Testis (tissue), 3 donors: ENCODE data around the gene GARIN3. TPM values are rescaled to one million over a fixed set of nuclear protein-coding genes. Genes with fewer than 3 reads are reported as not detected.
A peak's percentile ranks its signal among the peaks of the same experiment; 100 is the strongest.
"Not testable (repeated sequence)": the region's sequence is repeated elsewhere in the genome, so short reads cannot be mapped to it uniquely, and the experiment has no call there.

Experiments
- DNase-seq: peaks from one replicate; pipeline ENCODE4 v3.0.0-alpha.2; 2019
- H3K27ac ChIP-seq, 2 donors: fragments of 200-600 bp; sonication (generic); one replicate each; pipeline ENCODE4 v1.5.1; 2019
- H3K27me3 ChIP-seq: fragments of 200-600 bp; sonication (generic); one replicate; pipeline ENCODE4 v1.5.1; 2019
- H3K36me3 ChIP-seq: fragments of 200-600 bp; sonication (generic); one replicate; pipeline ENCODE4 v1.5.1; 2017; ENCODE audit warnings: low read depth; ENCODE audit errors: missing control alignments
- H3K4me1 ChIP-seq: fragments of 200-600 bp; sonication (generic); one replicate; pipeline ENCODE4 v1.5.1; 2019
- H3K4me3 ChIP-seq, 2 donors: fragments of 200-600 bp; sonication (generic); one replicate each; pipeline ENCODE4 v1.5.1; 2017 to 2019
- H3K9me3 ChIP-seq: fragments of 200-600 bp; sonication (generic); one replicate; pipeline ENCODE4 v1.5.1; 2017
- POLR2A ChIP-seq: fragments of 450-650 bp; IDR thresholded peaks from one replicate; pipeline ENCODE4 v1.6.1; 2017; ENCODE audit warnings: antibody characterized with exemption, mild to moderate bottlenecking, moderate library complexity
- WGBS, 2 donors: methylation state at CpG; one replicate each; pipeline ENCODE4 v1.1.5; 2018; 5-methylcytosine and 5-hydroxymethylcytosine counted together
- intact Hi-C: fragments of 100-400 bp; cut with DNase I; formaldehyde crosslinking; loops from one replicate; pipeline ENCODE4 v1.15.1; 2023; ENCODE audit warnings: low total_unique reads
- polyA plus RNA-seq: library from polyadenylated mRNA; stranded (reverse); fragments of 350-450 nt; fragmentation: Illumina TruSeq; extraction: RNeasy Lipid Tissue Mini Kit (QIAGEN cat#74804); gene quantifications from one replicate; pipeline ENCODE4 v1.2.3, GENCODE V29; 2014; ENCODE audit warnings: low read depth, low replicate concordance; ENCODE audit not compliant: insufficient read depth
- total RNA-seq, 2 donors: library from RNA; depleted of rRNA; stranded (reverse); fragments of >200 nt; gene quantifications; one replicate each; pipeline ENCODE4 v1.2.3, GENCODE V29; 2016
- TF ChIP-seq, protein P1 (sequence below), 3 experiments: fragments of 450-650 bp in 2 of 3; fragments of 200-600 bp in 1 of 3; sonication (generic) in 1 of 3; IDR thresholded peaks; one replicate each; pipeline ENCODE4 v1.5.1; 2016 to 2019; ENCODE audit warnings: antibody characterized with exemption in 3 of 3, mild to moderate bottlenecking in 2 of 3, moderate library complexity in 1 of 3

Gene GARIN3
- total and polyA plus RNA-seq, 3 donors from 2014 or later: 11.5 to 45.6 (median 27.8) TPM

DNA sequence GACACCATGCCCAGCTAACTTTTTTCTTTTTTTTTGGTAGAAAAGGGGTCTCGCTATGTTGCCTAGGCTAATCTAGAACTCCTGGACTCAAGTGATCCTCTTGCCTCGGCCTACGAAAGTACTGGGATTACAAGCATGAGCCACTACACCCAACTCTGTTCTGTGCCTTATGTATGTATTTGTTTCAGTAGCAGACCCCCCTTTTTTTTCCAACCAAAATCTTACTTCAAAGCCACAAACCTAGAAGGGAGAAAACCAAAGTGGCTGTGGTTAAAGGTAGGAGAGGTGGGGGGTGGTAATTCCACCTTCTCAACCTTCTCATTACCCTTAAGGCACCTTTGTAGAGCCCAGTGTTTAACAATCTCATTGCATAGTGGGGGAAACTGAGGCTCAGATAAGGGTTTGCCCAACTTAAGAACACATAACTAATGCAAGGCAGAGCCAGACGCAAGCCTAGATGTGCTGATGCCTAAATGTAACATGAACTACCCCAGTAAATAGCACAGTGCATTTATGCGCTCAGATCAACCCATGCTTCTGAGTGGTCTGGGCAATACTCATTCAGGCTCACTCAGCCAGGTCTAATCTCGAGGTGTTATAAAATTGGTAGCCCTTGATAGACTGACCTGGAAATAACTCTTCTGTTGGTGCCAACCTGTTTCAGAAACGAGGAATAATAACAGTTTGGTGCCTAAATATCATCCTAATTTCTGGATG is 47.6 kb upstream of the GARIN3 start:
- Histone ChIP-seq H3K4me1 (no peaks in the 10 kb centered on the region), H3K4me3 (no peak overlapping the region), H3K36me3 (no peaks in the 10 kb centered on the region), H3K27ac (no peak overlapping the region), H3K9me3 (no peaks in the 10 kb centered on the region), H3K27me3 (no peaks in the 10 kb centered on the region)
- no peak for DNase-seq
- TF ChIP-seq, protein P1, sequence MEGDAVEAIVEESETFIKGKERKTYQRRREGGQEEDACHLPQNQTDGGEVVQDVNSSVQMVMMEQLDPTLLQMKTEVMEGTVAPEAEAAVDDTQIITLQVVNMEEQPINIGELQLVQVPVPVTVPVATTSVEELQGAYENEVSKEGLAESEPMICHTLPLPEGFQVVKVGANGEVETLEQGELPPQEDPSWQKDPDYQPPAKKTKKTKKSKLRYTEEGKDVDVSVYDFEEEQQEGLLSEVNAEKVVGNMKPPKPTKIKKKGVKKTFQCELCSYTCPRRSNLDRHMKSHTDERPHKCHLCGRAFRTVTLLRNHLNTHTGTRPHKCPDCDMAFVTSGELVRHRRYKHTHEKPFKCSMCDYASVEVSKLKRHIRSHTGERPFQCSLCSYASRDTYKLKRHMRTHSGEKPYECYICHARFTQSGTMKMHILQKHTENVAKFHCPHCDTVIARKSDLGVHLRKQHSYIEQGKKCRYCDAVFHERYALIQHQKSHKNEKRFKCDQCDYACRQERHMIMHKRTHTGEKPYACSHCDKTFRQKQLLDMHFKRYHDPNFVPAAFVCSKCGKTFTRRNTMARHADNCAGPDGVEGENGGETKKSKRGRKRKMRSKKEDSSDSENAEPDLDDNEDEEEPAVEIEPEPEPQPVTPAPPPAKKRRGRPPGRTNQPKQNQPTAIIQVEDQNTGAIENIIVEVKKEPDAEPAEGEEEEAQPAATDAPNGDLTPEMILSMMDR (IDR thresholded peaks at IDR 0.05): no peak
- TF ChIP-seq POLR2A: no peak
- intact Hi-C loops: no loop called here
- 92 to 97% methylated on average over 7 of the region's 7 CpGs for WGBS, 2 donors

DNA sequence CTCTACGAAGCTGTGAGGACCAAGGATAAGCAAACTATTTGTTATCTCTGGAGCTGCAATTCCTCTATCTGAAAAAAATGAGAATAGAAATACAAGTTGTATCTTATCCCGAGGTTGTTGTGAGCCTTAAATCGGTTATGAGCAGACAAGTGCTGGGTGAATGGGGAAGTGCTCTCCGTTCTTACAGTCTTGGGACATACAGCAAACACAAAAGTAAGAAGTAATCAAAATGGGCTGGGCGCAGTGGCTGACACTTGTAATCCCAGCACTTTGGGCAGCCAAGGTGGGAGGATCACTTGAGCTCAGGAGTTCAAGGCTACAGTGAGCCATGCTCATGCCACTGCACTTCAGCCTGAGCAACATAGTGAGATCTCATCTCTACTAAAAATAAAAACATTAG is 46.2 kb upstream of the GARIN3 start:
- no peak overlapping the region for H3K4me3 ChIP-seq
- H3K27ac ChIP-seq: no peak overlapping the region
- H3K27me3 ChIP-seq: no peaks in the 10 kb centered on the region
- H3K36me3 ChIP-seq: no peaks in the 10 kb centered on the region
- 65 to 68% methylated on average over 5 of the region's 5 CpGs for WGBS, 2 donors
- H3K9me3 ChIP-seq: no peaks in the 10 kb centered on the region
- H3K4me1 ChIP-seq: no peaks in the 10 kb centered on the region
- TF ChIP-seq, protein P1 (IDR thresholded peaks at IDR 0.05): no peak
- TF ChIP-seq POLR2A: no peak
- intact Hi-C loops: no loop called here
- DNase-seq: peak; percentile 18

DNA sequence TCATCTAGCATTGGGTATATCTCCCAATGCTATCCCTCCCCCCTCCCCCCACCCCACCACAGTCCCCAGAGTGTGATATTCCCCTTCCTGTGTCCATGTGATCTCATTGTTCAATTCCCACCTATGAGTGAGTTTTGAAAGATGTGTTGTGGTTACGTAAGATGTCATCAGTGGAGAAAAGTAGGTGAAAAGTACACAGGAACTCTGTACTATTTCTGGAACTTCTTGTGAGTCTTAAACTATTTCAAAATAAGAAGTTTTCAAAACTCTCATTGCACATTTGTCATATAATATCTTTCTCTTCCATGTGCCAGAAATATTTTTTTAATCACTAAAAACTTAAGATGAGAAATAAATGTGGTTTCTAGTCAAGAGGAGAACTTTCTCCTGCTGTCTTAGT is 44.6 kb upstream of the GARIN3 start:
- H3K27me3 ChIP-seq, H3K9me3 ChIP-seq, DNase-seq, H3K4me3 ChIP-seq, H3K27ac ChIP-seq, H3K36me3 ChIP-seq, intact Hi-C loops, H3K4me1 ChIP-seq: not testable (repeated sequence)
- WGBS, 2 donors: 43 to 46% methylated on average over 1 of the region's 1 CpG

DNA sequence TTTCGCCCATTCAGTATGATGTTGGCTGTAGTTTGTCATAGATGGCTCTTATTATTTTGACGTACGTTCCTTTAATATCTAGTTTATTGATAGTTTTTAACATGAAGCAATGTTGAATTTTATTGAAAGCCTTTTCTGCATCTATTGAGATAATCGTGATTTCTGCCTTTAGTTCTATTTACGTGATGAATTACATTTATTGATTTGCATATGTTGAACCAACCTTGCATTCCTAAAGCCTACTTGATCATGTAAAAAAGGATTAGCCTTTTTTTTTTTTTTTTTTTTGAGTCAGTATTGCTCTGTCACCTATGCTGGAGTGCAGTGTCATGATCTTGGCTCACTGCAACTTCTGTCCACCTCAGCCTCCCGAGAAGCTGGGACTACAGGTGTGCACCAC is 39.6 kb upstream of the GARIN3 start:
- whole genome bisulfite sequencing, 2 donors: 79 to 87% methylated on average over 6 of the region's 6 CpGs
- intact Hi-C loops: no loop called here
- no peaks in the 10 kb centered on the region for H3K27me3 ChIP-seq
- H3K4me1 ChIP-seq: no peaks in the 10 kb centered on the region
- no peak overlapping the region for H3K27ac ChIP-seq
- TF ChIP-seq POLR2A: no peak
- TF ChIP-seq, protein P1 (IDR thresholded peaks at IDR 0.05): no peak
- no peak for DNase-seq
- H3K4me3 ChIP-seq: no peak overlapping the region
- no peaks in the 10 kb centered on the region for H3K36me3 ChIP-seq
- no peaks in the 10 kb centered on the region for H3K9me3 ChIP-seq

DNA sequence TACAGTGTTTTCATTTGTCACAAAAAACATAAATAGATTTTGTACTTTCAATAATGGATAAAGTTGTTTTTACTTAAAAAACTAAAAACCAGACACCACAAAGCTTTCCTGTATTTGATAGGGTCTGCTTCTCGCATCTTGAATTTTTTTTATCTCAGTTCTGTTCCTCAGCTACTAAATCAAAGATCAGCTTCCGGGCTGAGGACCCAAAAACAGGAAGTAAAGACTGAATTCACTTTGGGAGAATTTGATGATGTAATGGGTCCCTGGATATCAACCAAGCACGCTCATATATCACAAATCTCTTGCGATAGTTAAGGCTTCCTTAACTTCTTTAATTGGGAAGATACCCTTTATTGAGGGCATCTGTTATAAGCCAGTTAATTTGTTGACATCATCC is 38.7 kb upstream of the GARIN3 start:
- no peaks in the 10 kb centered on the region for H3K4me1 ChIP-seq
- H3K36me3 ChIP-seq: no peaks in the 10 kb centered on the region
- no peak for TF ChIP-seq POLR2A
- TF ChIP-seq, protein P1 (IDR thresholded peaks at IDR 0.05): no peak
- intact Hi-C loops: no loop called here
- no peaks in the 10 kb centered on the region for H3K27me3 ChIP-seq
- H3K9me3 ChIP-seq: no peaks in the 10 kb centered on the region
- no peak overlapping the region for H3K4me3 ChIP-seq
- DNase-seq: no peak
- 67 to 75% methylated on average over 4 of the region's 4 CpGs for WGBS, 2 donors
- H3K27ac ChIP-seq: no peak overlapping the region
